HG03066 (cell line): Measurements from ENCODE around the gene RNU6-1.

Source experiments
- ATAC-seq: cut with Tn5 transposase; IDR thresholded peaks from one replicate; pipeline ENCODE4 v1.9.1; 2021; ENCODE audit warnings: low read depth; ENCODE audit not compliant: unreplicated experiment

The RNU6-1 gene

GRCh38 chr15:67859331-67859946 lies 19.6 kb upstream of the RNU6-1 start:
- no peak for ATAC-seq

- ATAC-seq, result no peak
These were observed 17.4 kb upstream of the RNU6-1 start for GRCh38 chr15:67857220-67857619.

GRCh38 chr15:67855842-67856241 lies 16.0 kb upstream of the RNU6-1 start:
- no peak for ATAC-seq

GRCh38 chr15:67854358-67854757 lies 14.5 kb upstream of the RNU6-1 start:
- no peak for ATAC-seq

GRCh38 chr15:67853454-67853853 lies 13.6 kb upstream of the RNU6-1 start:
- no peak for ATAC-seq

- ATAC-seq, result no peak
These were observed 12.6 kb upstream of the RNU6-1 start for GRCh38 chr15:67852418-67852817.

- no peak for ATAC-seq
These were observed 11.2 kb upstream of the RNU6-1 start for GRCh38 chr15:67850994-67851571.

- ATAC-seq, result no peak
These were observed 10.5 kb upstream of the RNU6-1 start for GRCh38 chr15:67850336-67850735.

GRCh38 chr15:67849538-67849937 lies 9.7 kb upstream of the RNU6-1 start:
- no peak for ATAC-seq

- ATAC-seq, result no peak
These were observed 6.1 kb upstream of the RNU6-1 start for GRCh38 chr15:67845974-67846373.

GRCh38 chr15:67843571-67844387 lies 3.9 kb upstream of the RNU6-1 start:
- no peak for ATAC-seq

- ATAC-seq, result no peak
These were observed 3.3 kb upstream of the RNU6-1 start for GRCh38 chr15:67843092-67843501.

- ATAC-seq, result no peak
These were observed 1.6 kb upstream of the RNU6-1 start for GRCh38 chr15:67841513-67841762.

GRCh38 chr15:67840749-67841512 lies 1.1 kb upstream of the RNU6-1 start:
- ATAC-seq, result no peak

- ATAC-seq, result no peak
These were observed 331 bp downstream of the RNU6-1 start for GRCh38 chr15:67839499-67839928.

- no peak for ATAC-seq
These were observed 984 bp downstream of the RNU6-1 start for GRCh38 chr15:67838789-67839332.

GRCh38 chr15:67836955-67837354 lies 2.9 kb downstream of the RNU6-1 start:
- ATAC-seq, result no peak

GRCh38 chr15:67836477-67836876 lies 3.4 kb downstream of the RNU6-1 start:
- no peak for ATAC-seq

GRCh38 chr15:67836134-67836455 lies 3.8 kb downstream of the RNU6-1 start:
- ATAC-seq, result no peak

- no peak for ATAC-seq
These were observed 4.3 kb downstream of the RNU6-1 start for GRCh38 chr15:67835297-67836133.
